ENCODE results near the gene GSKIP.

Gene GSKIP

GRCh38 chr14:96421236-96421635 is 57.9 kb downstream of the GSKIP start:
- no peak for DNase-seq

- DNase-seq, result no peak
Observed at GRCh38 chr14:96422992-96423391, 59.7 kb downstream of the GSKIP start.

- no peak for DNase-seq
Observed at GRCh38 chr14:96423446-96424108, 60.3 kb downstream of the GSKIP start.

- peak; percentile 73 for DNase-seq
Observed at GRCh38 chr14:96424109-96424989, 61.0 kb downstream of the GSKIP start.

- no peak for DNase-seq
Observed at GRCh38 chr14:96434040-96434439, 70.7 kb downstream of the GSKIP start.
